Measurements from ENCODE around the gene TLK2.

Gene TLK2

GRCh38 chr17:62625184-62625869 lies 146.7 kb downstream of the TLK2 start:
- no peaks in the 10 kb centered on the region for H3K9me3 ChIP-seq (ENCODE audit: control insufficient read depth in 5 of 5, low read length in 5 of 5)
- H3K27ac ChIP-seq (ENCODE audit: low read depth, low read length), result no peak overlapping the region
- H3K36me3 ChIP-seq (ENCODE audit: control insufficient read depth in 5 of 5, insufficient read depth in 5 of 5, low read length in 5 of 5), result peaks cover 0 to 3% (median 0%) of the 10 kb centered on the region in 5 donors
- peaks cover 1 to 11% (median 7%) of the 10 kb centered on the region in 5 donors for H3K27me3 ChIP-seq (ENCODE audit: control insufficient read depth in 5 of 5, insufficient read depth in 4 of 5, low read length in 5 of 5)
- peaks cover 4 to 48% (median 43%) of the 10 kb centered on the region in 5 donors for H3K4me1 ChIP-seq (ENCODE audit: control insufficient read depth in 5 of 5, insufficient read depth in 5 of 5, low read length in 5 of 5)
- no peak overlapping the region for H3K9ac ChIP-seq (ENCODE audit: low read length in 5 of 5)
- H3K4me3 ChIP-seq (ENCODE audit: low read depth in 1 of 5, low read length in 5 of 5), result no peak overlapping the region

- Histone ChIP-seq H3K27me3 (ENCODE audit: control insufficient read depth in 5 of 5, insufficient read depth in 4 of 5, low read length in 5 of 5) (peaks cover 6 to 11% (median 7%) of the 10 kb centered on the region in 5 donors), H3K9me3 (ENCODE audit: control insufficient read depth in 5 of 5, low read length in 5 of 5) (no peaks in the 10 kb centered on the region), H3K9ac (ENCODE audit: low read length in 5 of 5) (no peak overlapping the region), H3K4me1 (ENCODE audit: control insufficient read depth in 5 of 5, insufficient read depth in 5 of 5, low read length in 5 of 5) (peaks cover 4 to 51% (median 44%) of the 10 kb centered on the region in 5 donors), H3K27ac (ENCODE audit: low read depth, low read length) (no peak overlapping the region), H3K36me3 (ENCODE audit: control insufficient read depth in 5 of 5, insufficient read depth in 5 of 5, low read length in 5 of 5) (peaks cover 0 to 3% (median 0%) of the 10 kb centered on the region in 5 donors), H3K4me3 (ENCODE audit: low read depth in 1 of 5, low read length in 5 of 5) (no peak overlapping the region)
Observed at GRCh38 chr17:62625870-62626200, 147.2 kb downstream of the TLK2 start.

GRCh38 chr17:62626719-62627218 lies 148.1 kb downstream of the TLK2 start:
- Histone ChIP-seq H3K36me3 (ENCODE audit: control insufficient read depth in 5 of 5, insufficient read depth in 5 of 5, low read length in 5 of 5) (peaks cover 0 to 3% (median 0%) of the 10 kb centered on the region in 5 donors), H3K4me1 (ENCODE audit: control insufficient read depth in 5 of 5, insufficient read depth in 5 of 5, low read length in 5 of 5) (peaks cover 6 to 51% (median 44%) of the 10 kb centered on the region in 5 donors), H3K9ac (ENCODE audit: low read length in 5 of 5) (peak overlapping the region in 1 of 5 donors; percentile 20), H3K9me3 (ENCODE audit: control insufficient read depth in 5 of 5, low read length in 5 of 5) (no peaks in the 10 kb centered on the region), H3K27me3 (ENCODE audit: control insufficient read depth in 5 of 5, insufficient read depth in 4 of 5, low read length in 5 of 5) (peaks cover 6 to 13% (median 12%) of the 10 kb centered on the region in 5 donors), H3K4me3 (ENCODE audit: low read depth in 1 of 5, low read length in 5 of 5) (peak overlapping the region; percentile 12 to 69 (median 59)), H3K27ac (ENCODE audit: low read depth, low read length) (peak overlapping the region; percentile 67)

GRCh38 chr17:62627219-62627903 lies 148.7 kb downstream of the TLK2 start, which contains the start of gene MRC2:
TSS of gene MRC2 (plus strand) at chr17:62627670. CDS start at chr17:62627803, 133 bp downstream.
- Histone ChIP-seq H3K4me3 (ENCODE audit: low read depth in 1 of 5, low read length in 5 of 5) (peak within 1 kb of the TSS; percentile 12 to 69 (median 59)), H3K27ac (ENCODE audit: low read depth, low read length) (peak within 1 kb of the TSS; percentile 69), H3K4me1 (ENCODE audit: control insufficient read depth in 5 of 5, insufficient read depth in 5 of 5, low read length in 5 of 5) (peaks cover 6 to 51% (median 44%) of the 10 kb centered on the region in 5 donors), H3K27me3 (ENCODE audit: control insufficient read depth in 5 of 5, insufficient read depth in 4 of 5, low read length in 5 of 5) (peaks cover 6 to 17% (median 12%) of the 10 kb centered on the region in 5 donors), H3K9me3 (ENCODE audit: control insufficient read depth in 5 of 5, low read length in 5 of 5) (no peaks in the 10 kb centered on the region), H3K9ac (ENCODE audit: low read length in 5 of 5) (peak within 1 kb of the TSS in 2 of 5 donors; percentile 20 to 39), H3K36me3 (ENCODE audit: control insufficient read depth in 5 of 5, insufficient read depth in 5 of 5, low read length in 5 of 5) (peaks cover 0 to 3% (median 0%) of the 10 kb centered on the region in 5 donors)

- Histone ChIP-seq H3K9ac (ENCODE audit: low read length in 5 of 5) (peak overlapping the region in 1 of 5 donors; percentile 39), H3K27ac (ENCODE audit: low read depth, low read length) (peak overlapping the region; percentile 69), H3K36me3 (ENCODE audit: control insufficient read depth in 5 of 5, insufficient read depth in 5 of 5, low read length in 5 of 5) (peaks cover 0 to under 1% (median 0%) of the 10 kb centered on the region in 5 donors), H3K4me3 (ENCODE audit: low read depth in 1 of 5, low read length in 5 of 5) (peak overlapping the region in 4 of 5 donors; percentile 55 to 69 (median 62)), H3K9me3 (ENCODE audit: control insufficient read depth in 5 of 5, low read length in 5 of 5) (no peaks in the 10 kb centered on the region), H3K4me1 (ENCODE audit: control insufficient read depth in 5 of 5, insufficient read depth in 5 of 5, low read length in 5 of 5) (peaks cover 6 to 51% (median 44%) of the 10 kb centered on the region in 5 donors), H3K27me3 (ENCODE audit: control insufficient read depth in 5 of 5, insufficient read depth in 4 of 5, low read length in 5 of 5) (peaks cover 6 to 17% (median 12%) of the 10 kb centered on the region in 5 donors)
Observed at GRCh38 chr17:62627904-62628633, 149.4 kb downstream of the TLK2 start.

GRCh38 chr17:62628831-62629555 lies 150.4 kb downstream of the TLK2 start:
- Histone ChIP-seq H3K36me3 (ENCODE audit: control insufficient read depth in 5 of 5, insufficient read depth in 5 of 5, low read length in 5 of 5) (no peaks in the 10 kb centered on the region), H3K9me3 (ENCODE audit: control insufficient read depth in 5 of 5, low read length in 5 of 5) (no peaks in the 10 kb centered on the region), H3K4me1 (ENCODE audit: control insufficient read depth in 5 of 5, insufficient read depth in 5 of 5, low read length in 5 of 5) (peaks cover 6 to 59% (median 49%) of the 10 kb centered on the region in 5 donors), H3K4me3 (ENCODE audit: low read depth in 1 of 5, low read length in 5 of 5) (peak overlapping the region; percentile 40 to 69 (median 55)), H3K27me3 (ENCODE audit: control insufficient read depth in 5 of 5, insufficient read depth in 4 of 5, low read length in 5 of 5) (peaks cover 6 to 17% (median 12%) of the 10 kb centered on the region in 5 donors), H3K27ac (ENCODE audit: low read depth, low read length) (peak overlapping the region; percentile 69), H3K9ac (ENCODE audit: low read length in 5 of 5) (peak overlapping the region in 1 of 5 donors; percentile 48)

- Histone ChIP-seq H3K4me1 (ENCODE audit: control insufficient read depth in 5 of 5, insufficient read depth in 5 of 5, low read length in 5 of 5) (peaks cover 6 to 60% (median 50%) of the 10 kb centered on the region in 5 donors), H3K27ac (ENCODE audit: low read depth, low read length) (peak overlapping the region; percentile 69), H3K27me3 (ENCODE audit: control insufficient read depth in 5 of 5, insufficient read depth in 4 of 5, low read length in 5 of 5) (peaks cover 6 to 17% (median 12%) of the 10 kb centered on the region in 5 donors), H3K9me3 (ENCODE audit: control insufficient read depth in 5 of 5, low read length in 5 of 5) (no peaks in the 10 kb centered on the region), H3K36me3 (ENCODE audit: control insufficient read depth in 5 of 5, insufficient read depth in 5 of 5, low read length in 5 of 5) (no peaks in the 10 kb centered on the region), H3K9ac (ENCODE audit: low read length in 5 of 5) (peak overlapping the region in 1 of 5 donors; percentile 48), H3K4me3 (ENCODE audit: low read depth in 1 of 5, low read length in 5 of 5) (peak overlapping the region; percentile 40 to 69 (median 55))
Observed at GRCh38 chr17:62629556-62630364, 151.1 kb downstream of the TLK2 start.

- no peak overlapping the region for H3K9ac ChIP-seq (ENCODE audit: low read length in 5 of 5)
- no peaks in the 10 kb centered on the region for H3K9me3 ChIP-seq (ENCODE audit: control insufficient read depth in 5 of 5, low read length in 5 of 5)
- no peaks in the 10 kb centered on the region for H3K36me3 ChIP-seq (ENCODE audit: control insufficient read depth in 5 of 5, insufficient read depth in 5 of 5, low read length in 5 of 5)
- peaks cover 6 to 17% (median 12%) of the 10 kb centered on the region in 5 donors for H3K27me3 ChIP-seq (ENCODE audit: control insufficient read depth in 5 of 5, insufficient read depth in 4 of 5, low read length in 5 of 5)
- peak overlapping the region in 1 of 5 donors; percentile 69 for H3K4me3 ChIP-seq (ENCODE audit: low read depth in 1 of 5, low read length in 5 of 5)
- peaks cover 6 to 57% (median 44%) of the 10 kb centered on the region in 5 donors for H3K4me1 ChIP-seq (ENCODE audit: control insufficient read depth in 5 of 5, insufficient read depth in 5 of 5, low read length in 5 of 5)
- H3K27ac ChIP-seq (ENCODE audit: low read depth, low read length), result no peak overlapping the region
Observed at GRCh38 chr17:62630365-62631085, 151.9 kb downstream of the TLK2 start.
